Tibial nerve (tissue), 4 donors: Measurements from ENCODE around the gene HEXIM2.
A peak's percentile ranks its signal among the peaks of the same experiment; 100 is the strongest.

ENCODE experiments used
- EP300 ChIP-seq, 2 donors: sonication (generic); formaldehyde crosslinking; IDR thresholded peaks; one replicate each; pipeline ENCODE4 v1.6.1; 2017; ENCODE audit warnings: antibody characterized with exemption in 2 of 2, mild to moderate bottlenecking in 1 of 2
- POLR2A ChIP-seq, 2 donors: fragments of 450-650 bp; IDR thresholded peaks; one replicate each; pipeline ENCODE4 v1.6.1; 2017; ENCODE audit warnings: antibody characterized with exemption in 2 of 2, mild to moderate bottlenecking in 2 of 2, moderate library complexity in 2 of 2
- TF ChIP-seq, protein P1 (sequence below), 5 experiments: fragments of 200-600 bp in 3 of 5; fragments of 450-650 bp in 2 of 5; sonication (generic) in 3 of 5; IDR thresholded peaks; one replicate each; pipeline ENCODE4 v1.5.1; 2016 to 2019; ENCODE audit warnings: antibody characterized with exemption in 5 of 5, mild to moderate bottlenecking in 3 of 5, moderate library complexity in 2 of 5

DNA sequence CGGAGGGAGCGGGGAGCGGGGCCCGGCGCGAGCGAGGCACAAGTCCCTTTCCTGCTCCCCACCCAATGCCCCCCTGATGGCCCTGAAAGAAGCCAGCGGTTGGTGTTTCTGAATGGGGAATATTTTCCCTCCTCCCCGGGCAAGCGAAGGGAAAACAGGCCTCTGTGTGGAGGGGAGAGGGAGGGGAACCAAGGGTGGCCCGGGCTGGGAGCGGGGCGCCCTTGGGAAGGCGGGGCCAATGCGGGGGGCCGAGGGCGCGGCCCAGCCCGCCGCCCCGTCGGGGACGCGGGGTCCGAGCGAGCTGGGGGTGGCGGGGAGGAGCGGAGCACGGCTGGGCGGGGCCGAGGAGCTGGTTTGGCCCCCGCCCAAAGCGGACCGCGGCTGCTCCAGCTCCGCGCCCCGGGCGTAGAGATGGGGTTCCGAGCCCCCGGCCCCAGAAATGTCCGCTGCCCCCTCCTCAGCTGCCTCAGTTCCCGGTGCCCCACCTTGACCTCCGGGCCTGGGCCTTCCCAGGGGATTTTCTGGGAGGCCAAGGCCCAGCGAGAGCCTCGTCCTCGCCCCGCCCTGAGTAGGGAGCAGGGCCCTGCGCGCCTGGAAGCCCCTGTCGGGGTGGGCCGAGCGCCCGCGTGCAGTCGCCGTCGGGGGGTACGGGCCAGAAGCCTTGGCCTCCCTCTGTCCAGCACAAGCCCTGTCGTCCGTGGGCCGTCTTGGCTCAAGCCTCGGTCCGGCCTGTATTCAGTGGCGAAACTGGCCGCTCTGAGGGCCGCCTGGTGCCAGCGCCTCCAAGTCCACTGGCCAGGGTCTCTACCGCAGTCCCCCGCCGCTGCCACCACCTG is 17.3 kb upstream of the HEXIM2 start:
- TF ChIP-seq, protein P1, sequence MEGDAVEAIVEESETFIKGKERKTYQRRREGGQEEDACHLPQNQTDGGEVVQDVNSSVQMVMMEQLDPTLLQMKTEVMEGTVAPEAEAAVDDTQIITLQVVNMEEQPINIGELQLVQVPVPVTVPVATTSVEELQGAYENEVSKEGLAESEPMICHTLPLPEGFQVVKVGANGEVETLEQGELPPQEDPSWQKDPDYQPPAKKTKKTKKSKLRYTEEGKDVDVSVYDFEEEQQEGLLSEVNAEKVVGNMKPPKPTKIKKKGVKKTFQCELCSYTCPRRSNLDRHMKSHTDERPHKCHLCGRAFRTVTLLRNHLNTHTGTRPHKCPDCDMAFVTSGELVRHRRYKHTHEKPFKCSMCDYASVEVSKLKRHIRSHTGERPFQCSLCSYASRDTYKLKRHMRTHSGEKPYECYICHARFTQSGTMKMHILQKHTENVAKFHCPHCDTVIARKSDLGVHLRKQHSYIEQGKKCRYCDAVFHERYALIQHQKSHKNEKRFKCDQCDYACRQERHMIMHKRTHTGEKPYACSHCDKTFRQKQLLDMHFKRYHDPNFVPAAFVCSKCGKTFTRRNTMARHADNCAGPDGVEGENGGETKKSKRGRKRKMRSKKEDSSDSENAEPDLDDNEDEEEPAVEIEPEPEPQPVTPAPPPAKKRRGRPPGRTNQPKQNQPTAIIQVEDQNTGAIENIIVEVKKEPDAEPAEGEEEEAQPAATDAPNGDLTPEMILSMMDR (IDR thresholded peaks at IDR 0.05), result peak in 1 of 5 experiments; percentile 22
- TF ChIP-seq POLR2A (IDR thresholded peaks at IDR 0.05) (peak in 1 of 2 donors; percentile 16), EP300 (IDR thresholded peaks at IDR 0.05) (peak in 1 of 2 donors; percentile 52)
